Activated B cell treated with CpG ODN at 0.5 μM for 24 hours (primary cell): ENCODE measurements around the gene SIRPG. TPM values are rescaled to one million over a fixed set of nuclear protein-coding genes. Genes with fewer than 3 reads are reported as not detected.
"Not testable (repeated sequence)": the region's sequence is repeated elsewhere in the genome, so short reads cannot be mapped to it uniquely, and the experiment has no call there.

Experiments used
- ATAC-seq: fragments of 200-7000 bp; cut with Tn5 transposase; one replicate; pipeline ENCODE4 v1.10.0; 2021; ENCODE audit warnings: low read depth, mild to moderate bottlenecking, moderate library complexity
- CTCF ChIA-PET: fragments of 350-600 bp; sonication (Branson Sonifier 250); formaldehyde crosslinking; loops from one replicate; lab custom pipeline; 2021; ENCODE audit warnings: antibody characterized with exemption; lab: Charles Lee
- POLR2A ChIA-PET: fragments of 350-600 bp; sonication (Branson Sonifier 250); formaldehyde crosslinking; loops from one replicate; lab custom pipeline; 2021; ENCODE audit warnings: antibody characterized with exemption; lab: Charles Lee
- DNase-seq: peaks from one replicate; pipeline ENCODE4 v3.0.0; 2022
- H3K27ac Mint-ChIP-seq: one replicate; pipeline ENCODE4 v1.8.0; 2020; ENCODE audit warnings: mixed read lengths
- H3K27me3 Mint-ChIP-seq: one replicate; pipeline ENCODE4 v1.8.0; 2021; ENCODE audit warnings: mixed read lengths
- H3K36me3 Mint-ChIP-seq: one replicate; pipeline ENCODE4 v1.8.0; 2021; ENCODE audit warnings: low read depth, mixed read lengths
- H3K4me1 Mint-ChIP-seq: one replicate; pipeline ENCODE4 v1.8.0; 2021; ENCODE audit warnings: mixed read lengths
- H3K4me3 Mint-ChIP-seq: one replicate; pipeline ENCODE4 v1.8.0; 2020; ENCODE audit warnings: mild to moderate bottlenecking, mixed read lengths
- H3K9me3 Mint-ChIP-seq: one replicate; pipeline ENCODE4 v1.8.0; 2020; ENCODE audit warnings: mixed read lengths
- CTCF ChIP-seq: fragments of 200-600 bp; IDR thresholded peaks from one replicate; pipeline ENCODE4 v1.8.0; 2022; ENCODE audit warnings: antibody characterized with exemption, mild to moderate bottlenecking
- intact Hi-C: fragments of 100-400 bp; cut with micrococcal nuclease; formaldehyde crosslinking; loops from one replicate; pipeline ENCODE4 v1.15.1; 2024
- total RNA-seq: library from RNA; stranded (reverse); gene quantifications from 2 replicates; pipeline ENCODE4 v1.2.3, GENCODE V29; 2022

SIRPG gene
- total RNA-seq, 1 donor from 2014 or later: not detected

- ChIA-PET CTCF (no interaction called here), POLR2A (no interaction called here)
- Mint-ChIP-seq H3K9me3 (no peaks in the 10 kb centered on the region), H3K4me1 (peaks cover 70% of the 10 kb centered on the region), H3K27me3 (no peaks in the 10 kb centered on the region), H3K4me3 (peak within 1 kb of the TSS; percentile 46), H3K36me3 (no peaks in the 10 kb centered on the region), H3K27ac (peak within 1 kb of the TSS; percentile 64)
- TF ChIP-seq CTCF: no peak
- intact Hi-C loops: loop anchor here (5.0 kb wide), 1 partner anchor 47 kb away; no protein-coding TSS in a partner anchor
- ATAC-seq: peak; percentile 25
- DNase-seq: no peak
Measured at GRCh38 chr20:1619861-1620444, 37.6 kb downstream of the SIRPG start, which contains the start of gene SIRPB1. Gene SIRPB1, minus strand, starts transcription at chr20:1620009. Its CDS starts 65 bp downstream, at chr20:1619944.

- H3K9me3 Mint-ChIP-seq: no peaks in the 10 kb centered on the region
- intact Hi-C loops: no loop called here
- H3K27ac Mint-ChIP-seq: no peak overlapping the region
- H3K36me3 Mint-ChIP-seq: no peaks in the 10 kb centered on the region
- POLR2A ChIA-PET: no interaction called here
- CTCF ChIA-PET: no interaction called here
- no peak for ATAC-seq
- no peak for DNase-seq
- TF ChIP-seq CTCF: no peak
- no peak overlapping the region for H3K4me3 Mint-ChIP-seq
- no peaks in the 10 kb centered on the region for H3K27me3 Mint-ChIP-seq
- peaks cover 62% of the 10 kb centered on the region for H3K4me1 Mint-ChIP-seq
Measured at GRCh38 chr20:1618954-1619540, 38.5 kb downstream of the SIRPG start.

- ATAC-seq: no peak
- CTCF ChIA-PET: no interaction called here
Measured at GRCh38 chr20:1618479-1618878, 39.1 kb downstream of the SIRPG start.

GRCh38 chr20:1616858-1617434 lies 40.6 kb downstream of the SIRPG start:
- no peaks in the 10 kb centered on the region for H3K9me3 Mint-ChIP-seq
- CTCF ChIA-PET: no interaction called here
- POLR2A ChIA-PET: no interaction called here
- intact Hi-C loops: no loop called here
- H3K27me3 Mint-ChIP-seq: no peaks in the 10 kb centered on the region
- H3K36me3 Mint-ChIP-seq: no peaks in the 10 kb centered on the region
- H3K4me1 Mint-ChIP-seq: peaks cover 43% of the 10 kb centered on the region
- H3K4me3 Mint-ChIP-seq: no peak overlapping the region
- DNase-seq (no peak), ATAC-seq (no peak)
- TF ChIP-seq CTCF: no peak
- no peak overlapping the region for H3K27ac Mint-ChIP-seq

More at GRCh38 chr20:1618479-1618878, 39.1 kb downstream of the SIRPG start:
- POLR2A ChIA-PET: no interaction called here
- Mint-ChIP-seq H3K9me3 (no peaks in the 10 kb centered on the region), H3K27me3 (no peaks in the 10 kb centered on the region), H3K27ac (no peak overlapping the region), H3K4me1 (peaks cover 56% of the 10 kb centered on the region), H3K36me3 (no peaks in the 10 kb centered on the region), H3K4me3 (no peak overlapping the region)
- no peak for DNase-seq
- intact Hi-C loops: no loop called here
- TF ChIP-seq CTCF: no peak

- POLR2A ChIA-PET, CTCF ChIA-PET, H3K27me3 Mint-ChIP-seq, H3K4me3 Mint-ChIP-seq, intact Hi-C loops, H3K4me1 Mint-ChIP-seq, H3K27ac Mint-ChIP-seq, H3K36me3 Mint-ChIP-seq, DNase-seq, ATAC-seq, H3K9me3 Mint-ChIP-seq: not testable (repeated sequence)
Measured at GRCh38 chr20:1610404-1610803, 47.2 kb downstream of the SIRPG start.

- H3K36me3 Mint-ChIP-seq, ATAC-seq, CTCF ChIA-PET, DNase-seq, intact Hi-C loops, H3K4me1 Mint-ChIP-seq, H3K27me3 Mint-ChIP-seq, H3K27ac Mint-ChIP-seq, POLR2A ChIA-PET, H3K4me3 Mint-ChIP-seq, H3K9me3 Mint-ChIP-seq: not testable (repeated sequence)
Measured at GRCh38 chr20:1608678-1609347, 48.8 kb downstream of the SIRPG start.
